ENCODE data around the gene NF1.
"Not testable (repeated sequence)": the region's sequence is repeated elsewhere in the genome, so short reads cannot be mapped to it uniquely, and the experiment has no call there.

The NF1 gene

DNA sequence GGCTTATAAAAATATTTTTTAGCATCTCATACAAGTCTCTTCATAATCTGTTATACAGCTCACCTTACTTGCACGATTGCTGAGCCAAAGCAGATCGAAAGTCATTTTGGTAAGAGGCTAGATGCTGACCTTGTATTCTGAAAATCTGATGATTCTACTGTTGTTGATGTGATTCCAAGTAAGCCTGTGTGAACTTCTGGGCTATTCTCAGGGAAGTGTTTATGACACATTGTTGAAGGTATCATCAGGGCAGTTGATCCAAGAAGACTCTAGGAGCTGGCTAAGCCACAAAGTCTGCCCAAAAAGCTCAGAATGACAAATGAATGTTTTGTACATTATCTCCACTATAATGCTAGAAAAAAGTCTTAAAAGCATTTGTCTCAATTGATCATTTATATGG, 186.3 kb downstream of the NF1 start:
- Histone ChIP-seq H3K4me3 (no peak overlapping the region), H3K4me2 (no peak overlapping the region), H3K27ac (no peak overlapping the region), H3K36me3 (peaks cover 47% of the 10 kb centered on the region), H3K4me1 (no peaks in the 10 kb centered on the region), H4K20me1 (no peaks in the 10 kb centered on the region), H3K27me3 (no peaks in the 10 kb centered on the region), H3K9ac (no peak overlapping the region), H3K9me3 (no peaks in the 10 kb centered on the region)
- TF ChIP-seq Cebpa-rat (IDR thresholded peaks at IDR 0.05): no peak

DNA sequence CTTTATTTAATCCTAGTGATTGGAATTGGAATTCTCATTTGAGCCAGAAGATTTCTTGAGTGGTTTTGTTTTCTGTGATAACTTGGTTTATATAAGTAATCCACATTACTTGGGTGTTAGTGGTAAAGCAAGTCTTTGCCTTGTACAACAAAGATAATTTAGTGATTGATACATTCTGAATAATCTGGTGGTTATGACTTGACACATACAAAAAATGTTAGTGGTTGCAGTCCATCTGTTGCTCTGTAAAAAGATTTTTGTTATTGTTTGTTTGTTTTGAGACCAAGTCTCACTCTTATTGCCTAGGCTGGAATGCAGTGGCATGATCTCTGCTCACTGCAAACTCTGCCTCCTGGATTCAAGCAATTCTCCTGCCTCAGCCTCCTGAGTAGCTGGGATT, 189.1 kb downstream of the NF1 start:
- H3K36me3 ChIP-seq: peaks cover 33% of the 10 kb centered on the region
- H3K4me2 ChIP-seq: no peak overlapping the region
- H3K4me3 ChIP-seq: no peak overlapping the region
- H3K27me3 ChIP-seq: no peaks in the 10 kb centered on the region
- H3K9ac ChIP-seq: no peak overlapping the region
- H3K9me3 ChIP-seq: no peaks in the 10 kb centered on the region
- no peaks in the 10 kb centered on the region for H3K4me1 ChIP-seq
- no peaks in the 10 kb centered on the region for H4K20me1 ChIP-seq
- no peak overlapping the region for H3K27ac ChIP-seq
- TF ChIP-seq Cebpa-rat (IDR thresholded peaks at IDR 0.05): no peak

DNA sequence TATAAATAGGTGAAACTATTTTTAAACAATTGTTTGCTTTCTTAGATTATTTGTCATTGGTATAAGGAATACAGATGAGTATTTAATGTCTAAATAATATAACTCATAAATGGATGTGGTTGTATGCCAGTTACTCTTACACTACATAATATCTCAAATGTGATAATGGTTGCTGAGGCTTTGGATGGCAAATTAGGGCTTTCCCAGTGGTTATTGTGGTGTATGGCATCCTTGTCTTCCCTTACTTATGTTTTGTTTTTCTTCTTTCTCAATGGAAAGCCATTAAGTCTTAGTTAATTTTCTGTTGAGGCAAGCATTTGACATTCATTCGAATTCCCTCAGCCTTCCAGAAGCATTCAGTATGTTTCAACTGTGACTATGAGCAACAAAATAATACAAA, 191.8 kb downstream of the NF1 start:
- TF ChIP-seq Cebpa-rat (IDR thresholded peaks at IDR 0.05): no peak
- H4K20me1 ChIP-seq: no peaks in the 10 kb centered on the region

DNA sequence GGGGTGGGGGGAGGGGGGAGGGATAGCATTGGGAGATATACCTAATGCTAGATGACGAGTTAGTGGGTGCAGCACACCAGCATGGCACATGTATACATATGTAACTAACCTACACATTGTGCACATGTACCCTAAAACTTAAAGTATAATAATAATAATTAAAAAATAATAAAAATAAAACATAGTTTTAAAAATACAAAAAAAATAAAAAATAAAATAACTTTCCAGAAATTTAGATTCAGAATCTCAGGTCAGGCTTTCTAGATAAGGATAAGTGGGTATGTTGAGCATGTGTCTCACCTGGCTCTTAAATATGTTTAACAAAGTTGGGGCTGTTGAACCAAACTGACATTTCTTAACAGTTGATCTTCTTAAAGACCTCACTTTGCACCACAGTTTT, 193.2 kb downstream of the NF1 start:
- H3K27me3 ChIP-seq, H3K9ac ChIP-seq, H3K4me2 ChIP-seq, H3K4me3 ChIP-seq, H4K20me1 ChIP-seq, H3K4me1 ChIP-seq, H3K9me3 ChIP-seq, H3K27ac ChIP-seq: not testable (repeated sequence)
- peaks cover 17% of the 10 kb centered on the region; the same call in 1 of the 2 replicates for H3K36me3 ChIP-seq

More for the DNA sequence above, 191.8 kb downstream of the NF1 start:
- H3K4me1 ChIP-seq: no peaks in the 10 kb centered on the region
- no peak overlapping the region for H3K4me2 ChIP-seq
- peaks cover 26% of the 10 kb centered on the region for H3K36me3 ChIP-seq
- H3K4me3 ChIP-seq: no peak overlapping the region
- no peak overlapping the region for H3K27ac ChIP-seq
- H3K27me3 ChIP-seq: no peaks in the 10 kb centered on the region
- no peaks in the 10 kb centered on the region for H3K9me3 ChIP-seq
- H3K9ac ChIP-seq: no peak overlapping the region

DNA sequence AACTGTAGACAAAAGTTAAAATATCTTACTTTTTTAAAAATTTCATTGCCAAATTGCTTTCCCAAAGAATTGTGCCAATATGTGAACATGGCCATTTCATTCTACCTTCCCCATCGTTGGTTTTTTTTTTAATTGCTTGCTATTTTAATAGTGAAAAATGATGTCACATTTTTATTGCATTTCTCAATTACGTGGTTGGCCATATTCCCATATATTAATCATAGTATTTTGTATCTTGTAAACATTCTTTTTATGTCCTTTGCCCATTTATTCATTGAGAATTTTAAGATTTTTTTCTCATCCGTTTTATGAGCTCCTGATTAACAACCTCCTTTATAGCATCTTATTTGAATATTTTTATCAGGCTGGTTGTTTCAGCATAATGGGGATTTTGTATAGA, 195.0 kb downstream of the NF1 start:
- Histone ChIP-seq H3K4me2 (no peak overlapping the region), H3K27ac (no peak overlapping the region)
- no peak for TF ChIP-seq Cebpa-rat (IDR thresholded peaks at IDR 0.05)

DNA sequence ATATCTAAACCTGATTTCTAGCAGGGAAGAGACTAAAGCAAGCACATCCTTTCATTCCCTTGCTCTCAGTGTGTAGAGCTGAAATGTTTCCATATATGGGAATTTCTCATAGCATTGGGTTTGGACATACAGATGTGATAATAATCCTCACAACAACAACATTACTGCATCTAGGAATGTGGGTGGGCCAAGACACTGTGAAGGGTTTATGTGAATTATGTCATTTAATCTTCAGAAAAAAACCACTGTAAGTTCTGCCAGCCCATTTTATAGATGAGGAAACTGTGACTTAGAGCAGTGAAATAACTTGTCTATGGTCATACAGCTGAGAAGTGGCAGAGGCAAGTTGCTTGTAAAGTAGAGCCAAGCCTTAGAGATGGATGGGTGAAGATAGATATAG, 197.0 kb downstream of the NF1 start:
- no peak overlapping the region for H3K4me3 ChIP-seq
- H3K4me1 ChIP-seq: no peaks in the 10 kb centered on the region
- H3K9me3 ChIP-seq: no peaks in the 10 kb centered on the region
- no peaks in the 10 kb centered on the region for H4K20me1 ChIP-seq
- H3K27me3 ChIP-seq: no peaks in the 10 kb centered on the region
- no peak overlapping the region for H3K4me2 ChIP-seq
- H3K27ac ChIP-seq: no peak overlapping the region
- no peak overlapping the region for H3K9ac ChIP-seq
- H3K36me3 ChIP-seq: 0 out of 2 replicates have a peak, but pooled peaks cover 4% of the 10 kb centered on the region
- no peak for TF ChIP-seq Cebpa-rat (IDR thresholded peaks at IDR 0.05)

More for the DNA sequence above, 195.0 kb downstream of the NF1 start:
- H3K4me3 ChIP-seq: no peak overlapping the region
- no peaks in the 10 kb centered on the region for H4K20me1 ChIP-seq
- 0 out of 2 replicates have a peak, but pooled peaks cover 7% of the 10 kb centered on the region for H3K36me3 ChIP-seq
- no peaks in the 10 kb centered on the region for H3K4me1 ChIP-seq
- H3K9me3 ChIP-seq: no peaks in the 10 kb centered on the region
- H3K9ac ChIP-seq: no peak overlapping the region
- no peaks in the 10 kb centered on the region for H3K27me3 ChIP-seq

DNA sequence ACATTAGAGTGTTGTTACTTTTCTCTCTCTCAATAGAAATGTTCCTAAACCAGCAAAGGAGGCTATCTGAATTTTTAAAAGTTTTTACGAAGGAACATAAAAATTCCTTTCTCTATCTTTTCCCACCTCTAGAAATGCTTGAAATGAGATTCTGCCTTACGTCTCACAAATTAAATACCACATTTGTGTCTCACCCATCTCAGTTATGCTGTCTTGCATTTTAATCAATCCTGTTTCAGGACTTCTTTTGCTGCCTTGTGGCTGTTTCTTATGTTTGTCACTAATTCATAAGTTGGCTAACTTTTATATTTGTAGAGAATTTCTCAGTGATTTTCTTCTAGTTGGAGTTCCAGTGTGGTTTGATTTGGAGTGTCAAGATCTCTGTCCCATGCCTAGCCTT, 198.8 kb downstream of the NF1 start:
- Histone ChIP-seq H3K36me3 (0 out of 2 replicates have a peak, but pooled peaks cover 7% of the 10 kb centered on the region), H4K20me1 (no peaks in the 10 kb centered on the region), H3K4me1 (no peaks in the 10 kb centered on the region), H3K4me2 (no peak overlapping the region), H3K9me3 (no peaks in the 10 kb centered on the region), H3K9ac (no peak overlapping the region), H3K27ac (no peak overlapping the region), H3K27me3 (no peaks in the 10 kb centered on the region), H3K4me3 (no peak overlapping the region)
- TF ChIP-seq Cebpa-rat (IDR thresholded peaks at IDR 0.05): no peak

DNA sequence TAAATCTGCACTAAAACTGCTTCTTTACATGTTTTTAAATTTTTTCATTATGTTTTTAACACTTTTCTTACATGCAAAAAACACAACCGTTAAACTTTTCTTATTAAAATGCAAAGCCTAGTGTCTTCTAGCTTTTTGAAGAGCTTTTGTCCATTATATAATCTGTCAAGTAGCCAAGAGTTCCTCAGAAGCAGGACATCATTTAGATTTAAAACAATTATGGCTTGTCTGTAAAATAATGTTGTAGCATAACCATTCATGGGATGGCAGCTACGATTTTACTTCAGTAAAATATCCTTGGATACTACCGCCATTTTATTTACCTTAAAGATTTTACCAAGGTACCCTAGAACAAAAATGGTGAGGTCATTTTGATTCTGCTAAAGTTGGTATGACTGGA, 199.5 kb downstream of the NF1 start:
- H3K9ac ChIP-seq: no peak overlapping the region
- H3K4me2 ChIP-seq: no peak overlapping the region
- TF ChIP-seq Cebpa-rat (IDR thresholded peaks at IDR 0.05): no peak
- H4K20me1 ChIP-seq: no peaks in the 10 kb centered on the region
- no peaks in the 10 kb centered on the region for H3K4me1 ChIP-seq
- 0 out of 2 replicates have a peak, but pooled peaks cover 7% of the 10 kb centered on the region for H3K36me3 ChIP-seq
- H3K4me3 ChIP-seq: no peak overlapping the region
- no peak overlapping the region for H3K27ac ChIP-seq
- H3K27me3 ChIP-seq: no peaks in the 10 kb centered on the region
- H3K9me3 ChIP-seq: no peaks in the 10 kb centered on the region

DNA sequence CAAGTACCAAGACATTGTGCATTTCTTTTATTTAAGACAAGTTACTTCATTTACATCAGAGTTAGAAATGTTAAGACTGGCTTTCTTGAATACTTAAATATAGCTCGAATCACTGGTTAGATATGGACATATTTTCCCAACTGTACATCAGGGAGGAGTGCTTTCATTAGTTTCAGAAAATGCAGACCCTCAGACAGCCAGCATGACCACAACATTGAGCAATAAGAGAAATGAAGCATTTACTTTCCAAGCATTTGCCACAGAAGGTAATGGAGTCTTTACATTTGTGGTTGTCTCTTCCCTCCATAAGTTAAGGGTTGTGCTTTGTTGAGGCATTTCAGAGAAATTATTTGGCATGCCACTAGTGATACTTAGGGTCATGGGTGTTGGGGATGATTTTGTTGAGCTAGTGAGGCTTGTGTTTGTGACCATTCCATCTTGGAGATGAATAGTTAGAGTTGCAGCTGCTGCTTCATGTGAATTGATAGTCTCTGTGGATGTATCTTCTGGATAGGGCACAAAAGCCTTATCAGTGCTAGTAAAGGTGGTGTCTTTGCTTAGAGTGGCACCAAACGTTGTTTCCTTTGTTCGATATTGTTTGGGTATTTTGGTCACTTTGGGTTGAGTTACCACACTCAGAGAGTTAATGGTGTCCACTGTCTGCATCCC, 200.2 kb downstream of the NF1 start:
- Histone ChIP-seq H3K4me3 (no peak overlapping the region), H3K4me2 (no peak overlapping the region), H3K9ac (no peak overlapping the region), H3K36me3 (0 out of 2 replicates have a peak, but pooled peaks cover 7% of the 10 kb centered on the region), H3K27ac (no peak overlapping the region), H3K4me1 (no peaks in the 10 kb centered on the region), H4K20me1 (no peaks in the 10 kb centered on the region), H3K9me3 (no peaks in the 10 kb centered on the region), H3K27me3 (no peaks in the 10 kb centered on the region)
- TF ChIP-seq Cebpa-rat (IDR thresholded peaks at IDR 0.05): no peak

DNA sequence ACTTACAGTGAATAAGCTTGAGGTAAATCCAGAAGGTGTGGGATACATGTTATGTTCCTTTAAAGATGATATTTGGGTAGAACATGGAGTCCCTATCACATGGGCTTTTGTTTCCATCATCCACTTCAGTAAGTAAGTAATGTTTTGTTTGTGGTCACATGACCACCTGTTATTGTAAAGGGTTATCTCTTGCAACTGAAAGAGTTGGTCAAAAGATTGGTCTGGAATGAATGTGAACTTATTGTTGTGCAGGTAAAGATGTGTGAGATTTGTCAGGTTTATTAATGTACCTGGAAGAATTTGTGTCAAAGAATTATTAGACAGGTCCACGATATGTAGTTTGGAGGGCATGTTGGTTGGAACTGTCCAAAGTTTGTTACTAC, 200.7 kb downstream of the NF1 start:
- Histone ChIP-seq H3K27ac (no peak overlapping the region), H3K9me3 (no peaks in the 10 kb centered on the region), H3K9ac (no peak overlapping the region), H3K27me3 (no peaks in the 10 kb centered on the region), H3K4me2 (no peak overlapping the region), H3K4me1 (no peaks in the 10 kb centered on the region), H3K36me3 (0 out of 2 replicates have a peak, but pooled peaks cover 7% of the 10 kb centered on the region), H3K4me3 (no peak overlapping the region), H4K20me1 (no peaks in the 10 kb centered on the region)
- TF ChIP-seq Cebpa-rat (IDR thresholded peaks at IDR 0.05): no peak

DNA sequence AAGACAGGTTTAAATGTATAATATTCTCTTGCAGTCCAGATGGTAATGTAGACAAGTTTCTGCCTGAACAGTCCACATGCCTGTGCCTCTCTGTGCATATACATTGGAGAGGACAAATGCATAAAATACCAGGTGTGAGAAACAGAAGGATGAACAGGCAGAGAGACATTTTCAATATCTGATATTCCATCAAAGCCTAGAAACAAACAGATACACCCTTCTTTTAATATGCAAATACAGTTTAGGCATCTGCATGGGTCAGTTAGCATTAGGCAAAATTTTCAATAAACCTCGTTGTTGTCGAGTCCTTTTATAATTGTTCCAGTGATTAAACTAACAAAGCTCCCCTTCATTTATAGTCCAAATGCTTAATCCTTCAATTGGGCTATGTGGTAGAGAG, 201.4 kb downstream of the NF1 start:
- H3K9me3 ChIP-seq: no peaks in the 10 kb centered on the region
- H3K27ac ChIP-seq: no peak overlapping the region
- H3K4me3 ChIP-seq: no peak overlapping the region
- TF ChIP-seq Cebpa-rat (IDR thresholded peaks at IDR 0.05): no peak
- 0 out of 2 replicates have a peak, but pooled peaks cover 7% of the 10 kb centered on the region for H3K36me3 ChIP-seq
- no peaks in the 10 kb centered on the region for H4K20me1 ChIP-seq
- no peak overlapping the region for H3K9ac ChIP-seq
- no peaks in the 10 kb centered on the region for H3K27me3 ChIP-seq
- H3K4me2 ChIP-seq: no peak overlapping the region
- H3K4me1 ChIP-seq: no peaks in the 10 kb centered on the region

Measured in BLaER1 (cell line).